D341Med (cell line): ENCODE data around the gene SLC45A3.
A peak's percentile ranks its signal among the peaks of the same experiment; 100 is the strongest.

Experiments
- DNase-seq: peaks from one replicate; pipeline ENCODE4 v3.0.0; 2012; ENCODE audit warnings: low spot score

SLC45A3 gene

GRCh38 chr1:205700865-205701401, 20.6 kb upstream of the SLC45A3 start:
- no peak for DNase-seq

- DNase-seq = no peak
Observed at GRCh38 chr1:205699416-205699815, 19.1 kb upstream of the SLC45A3 start.

GRCh38 chr1:205698921-205699320, 18.6 kb upstream of the SLC45A3 start:
- no peak for DNase-seq

GRCh38 chr1:205693421-205693991, 13.2 kb upstream of the SLC45A3 start:
- peak; percentile 73 for DNase-seq

- DNase-seq = no peak
Observed at GRCh38 chr1:205692423-205692822, 12.1 kb upstream of the SLC45A3 start.

GRCh38 chr1:205690122-205690756, 9.9 kb upstream of the SLC45A3 start:
- DNase-seq = no peak

GRCh38 chr1:205689479-205689878, 9.2 kb upstream of the SLC45A3 start:
- peak; percentile 29 for DNase-seq

- DNase-seq = peak; percentile 18
Observed at GRCh38 chr1:205688171-205689080, 8.1 kb upstream of the SLC45A3 start.

- DNase-seq = no peak
Observed at GRCh38 chr1:205687242-205687641, 6.9 kb upstream of the SLC45A3 start.

GRCh38 chr1:205681364-205681763, 1.1 kb upstream of the SLC45A3 start:
- DNase-seq = no peak

GRCh38 chr1:205678286-205679111, 1.8 kb downstream of the SLC45A3 start:
- DNase-seq = no peak

GRCh38 chr1:205677167-205677566, 3.1 kb downstream of the SLC45A3 start:
- DNase-seq = no peak

GRCh38 chr1:205676597-205676996, 3.7 kb downstream of the SLC45A3 start:
- no peak for DNase-seq

- no peak for DNase-seq
Observed at GRCh38 chr1:205676002-205676401, 4.3 kb downstream of the SLC45A3 start.

GRCh38 chr1:205675247-205675646, 5.1 kb downstream of the SLC45A3 start:
- no peak for DNase-seq

- no peak for DNase-seq
Observed at GRCh38 chr1:205672970-205673369, 7.3 kb downstream of the SLC45A3 start.

- DNase-seq = no peak
Observed at GRCh38 chr1:205672395-205672889, 7.9 kb downstream of the SLC45A3 start.

GRCh38 chr1:205670611-205671430, 9.5 kb downstream of the SLC45A3 start:
- DNase-seq = peak; percentile 69

GRCh38 chr1:205670150-205670446, 10.2 kb downstream of the SLC45A3 start:
- no peak for DNase-seq

GRCh38 chr1:205669341-205670149, 10.8 kb downstream of the SLC45A3 start:
- DNase-seq = no peak
